HG02981 (cell line): ENCODE data around the gene CC2D1A.

Experiments
- ATAC-seq: cut with Tn5 transposase; IDR thresholded peaks from one replicate; pipeline ENCODE4 v1.9.1; 2021; ENCODE audit warnings: mild to moderate bottlenecking, moderate library complexity; ENCODE audit not compliant: unreplicated experiment

Gene CC2D1A

DNA sequence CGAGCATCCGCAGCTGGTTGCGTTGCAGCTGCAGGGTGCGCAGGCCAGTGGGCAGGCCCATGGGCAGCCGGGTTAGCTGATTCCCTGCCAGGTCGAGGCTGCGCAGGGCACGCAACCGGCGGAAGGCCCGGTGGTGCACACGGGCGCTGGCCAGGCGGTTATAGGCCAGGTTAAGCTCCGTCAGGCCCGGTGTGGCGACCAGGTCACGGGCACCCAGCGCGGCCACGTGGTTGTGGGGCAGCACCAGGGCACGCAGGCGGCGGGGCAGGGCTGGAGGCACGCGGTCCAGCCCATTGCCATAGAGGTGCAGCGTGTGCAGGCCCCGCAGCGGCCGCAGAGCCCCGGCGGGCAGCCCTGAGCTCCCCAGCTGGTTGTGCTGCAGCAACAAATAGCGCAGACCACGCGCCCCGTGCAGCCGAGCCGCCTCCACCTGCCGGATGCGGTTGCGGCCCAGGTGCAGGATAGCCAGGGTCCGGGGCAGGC, 27.0 kb downstream of the CC2D1A start:
- no peak for ATAC-seq

DNA sequence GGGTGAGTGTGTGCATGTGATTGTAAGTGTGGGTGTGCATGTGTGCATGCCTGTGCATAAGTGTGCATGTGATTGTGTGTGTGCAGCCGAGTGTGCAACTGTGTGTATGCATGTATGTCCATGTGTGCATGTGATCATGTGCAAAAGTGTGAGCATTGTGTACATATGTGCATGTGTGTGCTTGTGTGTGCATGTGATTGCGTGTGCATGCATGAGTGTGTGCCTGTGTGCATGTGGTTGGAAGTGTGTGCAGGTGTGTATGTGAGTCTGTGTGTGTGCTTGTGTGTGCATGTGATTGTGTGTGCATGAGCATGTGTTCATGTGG, 28.7 kb downstream of the CC2D1A start:
- no peak for ATAC-seq

DNA sequence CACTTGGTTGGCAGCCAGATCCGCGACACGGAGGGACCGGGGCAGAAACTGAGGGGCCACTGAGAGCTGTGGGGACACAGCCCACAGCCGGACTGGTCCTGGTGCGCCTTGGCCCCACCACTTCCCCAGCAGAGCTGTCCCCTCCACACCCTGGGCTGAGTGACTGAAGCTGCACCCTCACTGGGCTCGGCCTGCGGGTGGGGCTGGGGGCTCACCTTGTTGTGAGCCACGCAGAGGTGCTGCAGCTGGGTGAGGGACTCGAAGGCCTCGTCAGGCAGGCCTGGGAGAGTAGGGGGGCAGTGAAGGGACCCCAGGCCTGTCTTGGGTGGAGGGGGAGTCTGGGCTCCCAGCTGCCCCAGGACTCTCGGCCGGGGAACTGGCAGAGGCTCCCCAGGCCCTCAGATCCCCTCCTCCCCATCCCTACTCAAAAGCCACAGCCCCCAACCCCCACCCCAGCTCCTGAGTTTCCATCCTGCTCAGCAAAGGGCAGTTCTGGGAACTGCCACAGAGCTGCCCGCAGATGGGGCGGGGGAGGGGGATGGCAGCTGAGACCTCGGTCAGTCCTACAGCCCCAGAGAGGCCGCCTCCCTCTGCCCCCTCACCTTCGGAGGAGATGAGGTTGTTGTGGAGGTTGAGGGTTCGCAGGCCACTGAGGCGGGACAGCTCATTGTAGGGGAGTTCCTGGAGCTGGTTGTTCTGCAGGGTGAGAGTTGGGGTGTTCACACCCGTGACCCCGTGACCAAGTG, 29.9 kb downstream of the CC2D1A start:
- ATAC-seq, result no peak

DNA sequence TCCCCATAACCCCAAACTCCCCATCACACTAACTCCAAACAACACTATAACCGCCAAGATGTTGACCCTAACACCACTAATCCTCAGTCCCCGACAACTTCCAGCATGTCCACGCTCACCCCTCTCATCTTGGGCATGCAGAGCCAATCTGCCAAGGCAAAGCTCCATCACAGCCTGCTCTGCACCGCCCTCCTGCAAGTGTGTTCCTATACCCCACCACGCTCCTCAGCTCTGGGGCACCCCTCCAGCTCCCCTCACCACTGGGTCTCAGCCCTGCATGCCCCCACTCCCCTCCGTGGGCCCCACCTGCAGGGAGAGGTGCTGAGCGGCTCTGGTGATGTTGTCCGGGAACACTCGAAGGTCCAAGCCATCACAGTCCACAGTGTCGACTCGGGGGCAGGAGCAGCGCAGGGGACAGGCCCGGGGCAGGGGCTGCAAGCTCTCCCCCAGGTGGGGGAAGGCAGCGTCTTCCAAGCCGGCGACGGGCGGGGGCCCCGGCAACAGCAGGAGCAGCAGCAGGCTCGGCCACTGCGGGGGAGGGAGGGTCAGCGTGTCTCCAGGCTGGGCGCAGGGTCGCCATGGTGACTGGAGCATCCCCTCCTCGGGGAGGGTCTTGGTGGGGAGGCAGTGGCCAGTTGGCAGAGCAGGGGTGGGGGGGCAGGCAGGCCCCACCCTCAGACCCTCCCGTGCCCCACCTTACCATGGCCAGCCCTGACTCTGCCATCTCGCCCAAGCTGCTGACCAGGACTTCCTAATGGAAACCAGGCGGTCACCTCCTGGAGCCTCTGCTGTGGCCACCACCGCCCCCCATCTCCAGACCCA, 31.7 kb downstream of the CC2D1A start:
- no peak for ATAC-seq

DNA sequence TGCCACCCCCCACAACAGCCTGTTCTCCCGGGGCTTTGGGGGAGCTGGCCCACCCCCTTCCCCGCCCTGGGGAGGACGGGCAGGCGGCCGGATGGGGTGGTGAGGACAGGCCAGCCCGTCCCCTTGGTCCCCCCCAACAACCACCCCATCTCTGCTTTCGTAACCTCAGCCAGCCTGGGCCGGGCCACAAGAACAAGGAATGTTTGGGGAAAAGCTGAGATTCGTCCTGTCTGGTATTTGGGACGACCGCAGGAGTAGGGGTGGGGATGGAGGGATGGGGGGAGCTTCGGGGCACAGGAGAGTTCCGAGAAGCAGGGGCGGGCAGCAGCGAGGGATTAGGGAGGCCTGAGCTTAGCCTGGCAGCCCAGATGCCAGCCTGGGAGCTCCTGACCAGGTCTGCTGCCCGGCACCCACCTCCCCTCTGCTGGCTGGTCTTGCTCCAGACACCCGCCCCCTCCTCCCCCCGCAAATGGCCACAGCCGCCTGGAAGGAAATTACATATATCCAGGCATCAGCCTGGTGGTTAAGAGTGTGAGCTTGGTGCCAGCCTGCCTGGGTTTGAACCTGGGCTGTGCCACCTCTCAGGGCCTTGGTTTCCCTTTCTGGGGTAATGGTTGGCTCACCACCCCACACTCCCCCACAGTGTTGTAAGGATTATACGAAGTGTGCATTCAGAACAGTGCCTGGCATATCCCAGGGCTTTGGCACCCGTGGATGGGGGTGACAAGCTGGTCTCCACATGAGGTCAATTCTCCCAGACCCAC, 32.5 kb downstream of the CC2D1A start, which contains the start of gene PODNL1:
TSS of gene PODNL1 (minus strand) at position 117 of the 764 bp plus-strand sequence. CDS start 236 bp downstream, outside the sequence.
- no peak for ATAC-seq

DNA sequence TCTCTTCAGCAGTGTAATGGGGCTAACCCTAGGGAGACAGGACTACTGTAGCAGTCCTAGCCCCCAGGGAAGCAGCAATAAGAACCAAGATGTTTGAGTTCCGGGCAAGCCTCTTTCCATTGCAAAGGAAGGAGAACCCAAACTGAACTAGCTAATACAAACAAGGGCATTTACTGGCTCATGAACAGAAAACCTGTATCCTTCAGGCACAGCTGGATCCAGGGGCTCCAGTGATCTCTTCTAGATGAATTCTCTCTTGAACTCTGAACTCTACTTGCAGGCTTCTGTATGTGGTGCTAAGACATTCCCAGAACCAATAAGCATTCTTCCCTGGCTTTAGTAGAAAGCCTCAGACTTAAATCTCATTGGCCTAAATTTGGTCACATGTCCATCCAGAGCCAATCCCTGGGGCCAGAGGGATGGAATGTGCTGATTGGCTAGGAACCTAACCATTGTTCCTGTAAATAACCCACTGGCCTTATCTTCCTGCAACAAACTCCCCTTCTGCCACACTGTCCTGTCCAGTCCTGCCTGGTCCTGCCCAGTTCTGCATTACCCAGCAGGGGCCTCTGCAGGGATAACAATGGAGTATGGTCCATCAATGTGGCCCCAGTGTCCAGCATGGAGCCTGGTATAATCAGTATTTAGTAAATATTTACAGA, 36.2 kb downstream of the CC2D1A start:
- ATAC-seq, result no peak

DNA sequence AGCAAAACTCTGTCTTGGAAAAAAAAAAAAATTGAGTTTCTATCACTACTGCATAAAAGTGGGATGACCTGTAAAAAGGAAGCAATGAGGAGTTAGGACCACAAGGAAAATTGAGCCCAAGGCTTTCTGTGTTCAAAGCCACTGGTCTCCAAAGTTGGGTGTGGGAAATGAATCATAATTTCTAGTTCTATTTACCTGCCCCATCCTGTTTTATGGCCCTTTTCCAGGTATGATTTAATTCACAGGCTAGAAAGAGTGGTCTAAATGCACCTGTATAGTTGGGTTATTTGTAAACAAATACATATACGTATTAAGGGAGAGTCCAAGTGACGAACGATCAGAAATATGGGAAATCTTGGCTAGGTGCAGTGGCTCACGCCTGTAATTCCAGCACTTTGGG, 40.4 kb downstream of the CC2D1A start:
- no peak for ATAC-seq

DNA sequence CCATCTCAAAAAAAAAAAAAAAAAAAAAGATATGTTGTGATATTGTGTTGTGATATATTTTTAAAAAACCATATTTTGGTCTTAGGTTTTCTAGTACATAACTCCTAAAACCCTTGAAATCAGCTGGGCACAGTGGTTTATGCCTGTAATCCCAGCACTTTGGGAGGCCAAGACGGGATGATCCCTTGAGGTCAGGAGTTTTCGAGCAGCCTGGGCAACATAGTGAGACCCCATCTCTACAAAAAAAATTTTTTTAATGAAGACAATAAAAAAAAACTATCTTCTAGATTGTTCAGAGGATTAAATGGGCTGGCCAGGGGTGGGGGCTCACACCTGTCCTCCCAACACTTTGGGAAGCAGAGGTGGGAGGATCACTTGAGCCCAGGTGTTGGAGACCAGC, 45.0 kb downstream of the CC2D1A start:
- ATAC-seq, result no peak

DNA sequence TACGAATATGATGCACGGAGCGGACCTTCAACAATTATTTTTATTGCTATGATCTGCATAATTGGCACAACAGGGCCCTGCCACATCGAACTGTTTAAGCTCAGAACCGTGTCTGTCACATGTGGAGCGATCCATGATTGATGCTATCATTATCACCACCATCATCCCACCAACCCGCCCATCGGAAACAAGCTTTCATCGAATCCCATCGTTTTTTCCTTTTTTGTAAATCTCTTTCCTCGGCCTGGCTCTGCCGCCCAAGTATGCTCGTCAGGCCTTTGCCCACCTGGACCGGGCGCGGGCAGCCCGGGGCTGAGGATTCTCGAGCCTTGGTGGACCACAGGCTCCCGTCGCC, 45.8 kb downstream of the CC2D1A start:
- ATAC-seq, result no peak

DNA sequence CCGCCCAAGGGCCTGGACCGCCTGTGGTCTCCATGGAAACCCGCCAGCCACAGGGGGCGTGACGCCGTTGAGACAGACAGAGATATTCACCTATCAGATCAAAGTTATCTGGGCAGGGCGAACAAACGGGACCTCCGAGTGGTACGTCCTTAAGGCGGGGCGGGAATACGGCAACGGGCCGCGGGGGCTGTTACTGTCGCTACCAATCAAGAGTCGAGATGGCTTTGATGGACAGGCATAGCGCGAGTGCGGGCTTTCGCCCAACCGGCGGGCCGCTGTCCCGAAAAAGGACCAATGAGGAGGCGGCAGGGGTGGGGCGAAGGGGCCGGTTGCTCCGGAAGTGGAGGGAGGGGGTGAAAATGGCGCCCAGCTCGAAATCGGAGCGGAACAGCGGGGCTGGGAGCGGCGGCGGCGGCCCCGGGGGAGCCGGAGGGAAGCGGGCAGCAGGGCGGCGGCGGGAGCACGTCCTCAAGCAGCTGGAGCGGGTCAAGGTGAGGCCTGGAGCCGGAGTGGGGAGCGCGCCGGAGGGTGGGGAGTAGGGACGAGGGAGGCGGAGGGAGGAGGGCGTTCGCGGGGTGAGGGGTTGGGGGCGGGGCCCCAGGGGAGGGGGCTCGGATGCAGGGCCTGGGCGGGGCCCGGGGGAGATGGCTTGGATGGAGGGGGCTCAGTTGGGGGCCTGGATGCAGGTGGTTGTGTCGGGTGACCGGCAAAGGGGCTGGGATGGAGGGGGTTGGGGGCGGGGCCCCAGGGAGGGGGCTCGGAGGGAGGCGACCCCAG, 46.3 kb downstream of the CC2D1A start, which contains the start of gene DCAF15:
TSS of gene DCAF15 (plus strand) at position 356 of the 777 bp plus-strand sequence. CDS start at position 360, 4 bp downstream.
- ATAC-seq, result peak; percentile 98

DNA sequence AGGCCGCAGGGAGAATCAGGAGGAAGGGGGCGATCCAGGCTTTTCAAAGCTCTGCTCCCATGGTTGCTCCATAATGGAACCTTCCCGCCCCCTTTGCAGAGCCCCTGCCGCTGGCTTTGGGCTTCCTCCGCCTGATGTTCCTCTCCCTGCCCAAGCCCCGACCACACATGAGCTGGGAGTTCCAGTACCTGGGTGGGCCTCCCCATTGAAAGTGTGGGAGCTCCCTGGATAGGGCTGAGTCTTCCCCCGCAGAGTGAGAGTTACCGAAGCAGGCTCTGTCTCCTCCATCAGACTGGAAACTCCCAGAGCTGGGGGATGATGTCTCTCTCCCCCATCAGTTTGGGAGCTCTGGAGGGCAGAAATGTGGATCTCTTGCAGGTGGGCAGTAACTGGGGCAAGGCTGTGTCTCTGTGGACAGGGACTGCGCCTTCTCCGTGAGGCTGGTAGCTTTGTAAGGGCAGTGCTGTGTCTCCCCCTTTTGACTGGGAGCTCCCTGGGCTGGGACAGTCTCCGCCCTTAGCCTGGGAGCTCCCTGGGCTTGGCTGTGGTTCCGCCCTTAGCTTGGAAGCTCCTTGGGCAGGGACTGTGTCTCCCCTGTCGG, 47.0 kb downstream of the CC2D1A start:
- ATAC-seq, result no peak

DNA sequence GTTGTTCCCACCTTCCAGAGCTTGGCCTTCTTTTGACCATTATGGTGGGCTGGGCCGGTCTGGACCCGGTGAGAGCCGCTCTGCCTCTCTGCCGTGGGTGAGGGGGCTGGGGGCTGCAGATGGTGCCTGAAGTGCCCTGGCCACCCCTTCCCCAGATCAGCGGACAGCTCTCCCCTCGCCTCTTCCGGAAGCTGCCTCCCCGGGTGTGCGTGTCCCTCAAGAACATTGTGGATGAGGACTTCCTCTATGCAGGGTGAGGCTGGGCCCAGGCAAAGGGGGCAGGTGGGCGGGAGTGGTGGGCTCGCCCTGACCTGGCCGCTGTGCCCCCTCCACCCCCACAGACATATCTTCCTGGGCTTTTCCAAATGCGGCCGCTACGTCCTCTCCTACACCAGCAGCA, 48.2 kb downstream of the CC2D1A start:
- ATAC-seq, result no peak

DNA sequence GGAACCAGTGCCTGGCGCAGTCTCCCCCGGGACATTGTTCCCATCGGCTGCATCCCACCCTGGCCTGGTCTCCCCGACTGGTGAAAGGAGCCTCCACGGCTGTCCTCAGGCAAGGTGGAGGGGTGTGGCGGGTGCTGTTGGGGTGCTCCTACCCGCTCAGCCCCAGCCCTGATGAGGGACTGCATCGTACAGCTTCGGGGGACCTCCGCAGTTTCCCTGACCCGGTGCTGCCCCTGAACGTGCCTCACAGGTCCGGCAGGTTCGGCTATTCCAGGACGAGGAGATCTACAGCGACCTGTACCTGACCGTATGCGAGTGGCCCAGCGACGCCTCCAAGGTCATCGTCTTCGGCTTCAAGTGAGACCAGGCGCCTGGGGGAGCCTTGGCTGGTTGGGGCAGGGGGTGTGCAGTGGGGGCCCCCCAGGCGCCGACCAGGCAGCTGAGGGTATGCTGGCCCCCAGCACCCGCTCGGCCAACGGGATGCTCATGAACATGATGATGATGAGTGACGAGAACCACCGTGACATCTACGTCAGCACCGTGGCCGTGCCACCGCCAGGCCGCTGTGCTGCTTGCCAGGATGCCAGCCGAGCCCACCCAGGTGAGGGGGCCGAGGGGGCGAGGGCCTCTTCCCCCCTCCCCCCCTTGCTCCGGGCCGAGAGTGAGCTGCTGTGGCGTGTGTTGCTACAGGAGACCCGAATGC, 49.8 kb downstream of the CC2D1A start:
- ATAC-seq, result no peak

DNA sequence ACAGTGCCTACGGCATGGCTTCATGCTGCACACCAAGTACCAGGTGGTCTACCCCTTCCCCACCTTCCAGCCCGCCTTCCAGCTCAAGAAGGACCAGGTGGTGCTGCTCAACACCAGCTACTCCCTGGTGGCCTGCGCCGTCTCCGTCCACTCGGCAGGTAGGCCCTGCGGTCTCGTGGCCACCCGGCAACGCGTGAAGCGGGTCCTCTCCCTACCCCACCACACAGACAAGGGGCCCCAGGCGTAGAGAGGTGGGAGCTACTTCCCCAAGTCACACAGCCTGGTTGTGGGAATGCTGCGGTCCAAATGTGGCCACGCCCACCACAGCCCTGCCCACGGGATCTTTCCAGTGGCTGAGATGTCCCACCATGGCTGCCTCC, 50.4 kb downstream of the CC2D1A start:
- ATAC-seq, result no peak

DNA sequence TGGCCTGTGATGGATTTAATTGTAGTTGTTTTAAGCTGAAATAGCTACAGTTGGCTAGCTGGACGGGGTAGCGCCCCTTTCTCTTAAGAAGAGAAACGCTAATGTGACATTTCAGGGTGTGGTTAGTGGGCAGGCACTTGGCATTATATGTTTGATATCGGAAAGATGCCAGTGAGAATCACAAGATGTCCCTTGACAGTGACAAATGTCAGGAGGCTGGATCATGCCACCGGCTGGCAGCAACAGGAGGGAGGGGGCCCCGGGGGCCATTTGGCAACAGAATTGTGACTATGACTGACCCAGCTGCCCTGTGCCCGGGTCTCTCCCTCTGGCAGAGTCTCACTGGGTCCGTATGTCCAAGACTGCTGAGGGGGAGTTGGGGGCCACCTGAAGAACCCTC, 51.0 kb downstream of the CC2D1A start:
- no peak for ATAC-seq

DNA sequence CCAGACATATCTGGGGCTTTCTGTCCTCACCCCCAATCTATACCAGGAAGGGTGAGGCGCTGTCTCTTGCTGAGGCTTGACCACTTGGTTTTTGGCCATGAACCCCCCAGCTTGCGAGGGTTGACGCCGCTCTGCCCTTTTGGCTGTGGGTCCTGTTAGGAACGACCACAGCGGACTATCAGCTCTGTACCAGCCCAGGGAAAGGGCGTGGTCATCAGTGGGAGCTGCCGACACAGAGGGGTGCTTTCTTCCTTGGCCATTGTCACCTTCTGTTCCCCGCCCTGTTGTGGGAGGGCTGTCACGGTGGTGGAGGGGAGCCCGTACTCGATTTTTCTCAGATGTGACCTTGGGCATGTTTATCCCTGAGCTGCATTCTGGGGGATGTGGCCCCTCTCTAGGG, 52.0 kb downstream of the CC2D1A start:
- no peak for ATAC-seq

DNA sequence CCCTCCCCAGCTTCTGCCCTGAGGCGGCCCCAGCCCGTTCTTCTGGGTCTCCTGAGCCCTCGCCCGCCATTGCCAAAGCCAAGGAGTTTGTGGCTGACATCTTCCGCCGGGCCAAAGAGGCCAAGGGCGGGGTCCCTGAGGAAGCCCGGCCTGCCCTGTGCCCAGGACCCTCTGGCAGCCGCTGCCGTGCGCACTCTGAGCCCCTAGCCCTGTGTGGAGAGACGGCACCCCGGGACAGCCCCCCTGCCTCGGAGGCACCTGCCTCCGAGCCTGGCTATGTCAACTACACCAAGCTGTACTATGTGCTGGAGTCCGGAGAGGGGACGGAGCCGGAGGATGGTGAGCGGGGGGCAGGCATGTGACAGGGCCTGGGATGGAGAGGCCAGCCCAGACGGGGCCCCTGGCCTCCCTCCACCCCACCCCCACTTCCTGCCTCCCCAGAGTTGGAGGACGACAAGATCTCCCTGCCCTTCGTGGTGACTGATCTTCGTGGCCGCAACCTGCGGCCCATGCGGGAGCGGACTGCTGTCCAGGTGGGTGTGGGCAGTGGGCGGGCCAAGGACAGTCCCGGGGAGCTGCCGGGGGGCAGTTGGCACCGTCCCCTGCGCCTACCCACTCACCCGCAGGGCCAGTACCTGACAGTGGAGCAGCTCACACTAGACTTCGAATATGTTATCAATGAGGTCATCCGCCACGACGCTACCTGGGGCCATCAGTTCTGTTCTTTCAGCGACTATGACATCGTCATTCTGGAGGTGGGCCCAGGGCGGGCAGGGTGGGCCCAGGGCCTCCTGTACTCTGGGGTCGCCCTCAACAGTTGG, 53.4 kb downstream of the CC2D1A start:
- no peak for ATAC-seq
